SU-DHL-6 (cell line): Measurements from ENCODE around the gene CYTH4.

ENCODE experiments used
- EZH2phosphoT487 ChIP-seq: fragments of 200-600 bp; sonication (generic), shearing (Covaris generic); conservative IDR thresholded peaks from 2 replicates; pipeline ENCODE4 v1.6.1; 2018; ENCODE audit warnings: mild to moderate bottlenecking, antibody characterized with exemption, low read length, moderate library complexity, mixed read lengths
- TF ChIP-seq, protein P1 (sequence below): fragments of 200-600 bp; sonication (generic); IDR thresholded peaks from one replicate; pipeline ENCODE4 v1.5.1; 2017; ENCODE audit warnings: antibody characterized with exemption, mild to moderate bottlenecking, low read length, moderate library complexity; ENCODE audit not compliant: insufficient read depth, poor library complexity, severe bottlenecking

DNA sequence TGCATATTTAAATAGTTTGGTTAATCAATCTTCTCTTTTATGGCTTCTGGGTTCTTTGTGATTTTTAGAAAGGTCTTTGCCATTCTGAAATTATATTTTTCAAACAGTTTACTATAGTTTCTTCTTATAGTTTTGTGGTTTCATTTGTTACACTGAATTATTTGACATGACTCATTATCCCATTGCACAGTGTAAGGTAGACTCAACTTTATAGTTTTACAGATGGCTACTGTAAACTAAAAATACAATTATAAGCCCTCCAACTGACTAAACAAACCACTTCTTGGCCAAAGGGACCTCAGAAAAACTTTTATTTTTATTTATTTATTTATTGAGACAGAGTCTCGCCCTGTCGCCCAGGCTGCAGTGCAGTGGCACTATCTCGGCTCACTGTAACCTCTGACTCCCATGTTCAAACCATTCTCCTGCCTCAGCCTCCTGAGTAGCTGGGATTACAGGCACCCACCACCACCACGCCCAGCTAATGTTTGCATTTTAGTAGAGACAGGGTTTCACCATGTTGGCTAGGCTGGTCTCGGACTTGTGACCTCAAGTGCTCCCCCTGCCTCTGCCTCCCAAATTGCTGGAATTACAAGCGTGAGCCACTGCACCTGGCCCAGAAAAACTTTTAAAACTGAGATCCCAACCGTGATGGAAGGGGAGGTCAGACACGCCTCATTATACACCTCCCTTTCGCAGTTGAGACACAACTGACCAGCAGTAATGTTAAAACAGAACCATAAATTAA is 24.1 kb upstream of the CYTH4 start:
- TF ChIP-seq, protein P1, sequence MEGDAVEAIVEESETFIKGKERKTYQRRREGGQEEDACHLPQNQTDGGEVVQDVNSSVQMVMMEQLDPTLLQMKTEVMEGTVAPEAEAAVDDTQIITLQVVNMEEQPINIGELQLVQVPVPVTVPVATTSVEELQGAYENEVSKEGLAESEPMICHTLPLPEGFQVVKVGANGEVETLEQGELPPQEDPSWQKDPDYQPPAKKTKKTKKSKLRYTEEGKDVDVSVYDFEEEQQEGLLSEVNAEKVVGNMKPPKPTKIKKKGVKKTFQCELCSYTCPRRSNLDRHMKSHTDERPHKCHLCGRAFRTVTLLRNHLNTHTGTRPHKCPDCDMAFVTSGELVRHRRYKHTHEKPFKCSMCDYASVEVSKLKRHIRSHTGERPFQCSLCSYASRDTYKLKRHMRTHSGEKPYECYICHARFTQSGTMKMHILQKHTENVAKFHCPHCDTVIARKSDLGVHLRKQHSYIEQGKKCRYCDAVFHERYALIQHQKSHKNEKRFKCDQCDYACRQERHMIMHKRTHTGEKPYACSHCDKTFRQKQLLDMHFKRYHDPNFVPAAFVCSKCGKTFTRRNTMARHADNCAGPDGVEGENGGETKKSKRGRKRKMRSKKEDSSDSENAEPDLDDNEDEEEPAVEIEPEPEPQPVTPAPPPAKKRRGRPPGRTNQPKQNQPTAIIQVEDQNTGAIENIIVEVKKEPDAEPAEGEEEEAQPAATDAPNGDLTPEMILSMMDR, result no peak
- no peak for TF ChIP-seq EZH2phosphoT487
